Measurements from ENCODE around the gene CLIC6. TPM values are rescaled to one million over a fixed set of nuclear protein-coding genes. Genes with fewer than 3 reads are reported as not detected.

CLIC6 gene
- total and polyA plus RNA-seq, 9 of the 15 experiments (the other 6 are each of a cell fraction or from before 2014, with no cell fraction given), result not detected

GRCh38 chr21:34724857-34725195 lies 56.0 kb downstream of the CLIC6 start:
- H3K9me1 ChIP-seq (ENCODE audit: control insufficient read depth, insufficient read depth, low read length), result no peaks in the 10 kb centered on the region
- in situ Hi-C loops (cut with MboI) (no loop called here), intact Hi-C loops (cut with micrococcal nuclease) (no loop called here)
- no peaks in the 10 kb centered on the region for H3K79me2 ChIP-seq (ENCODE audit: control insufficient read depth, insufficient read depth, low read length)
- no peaks in the 10 kb centered on the region for H4K20me1 ChIP-seq (replicated peaks; ENCODE audit: control insufficient read depth, insufficient read depth, low read length)
- ATAC-seq (no peak), FAIRE-seq (no peak), DNase-seq (ENCODE audit: extremely low read depth in 1 of 4, low spot score in 3 of 4) (no peak)
- TF ChIP-seq CC2D1A (IDR thresholded peaks at IDR 0.05) (no peak), PTBP1 (IDR thresholded peaks at IDR 0.05; ENCODE audit: low read depth, low read length) (no peak), HMG20B (CRISPR knock-in tag; IDR thresholded peaks at IDR 0.05) (no peak), CBFA2T2 (conservative IDR thresholded peaks at IDR 0.05) (no peak), POLR2A (conservative IDR thresholded peaks at IDR 0.05) (no peak), EHMT2 (IDR thresholded peaks at IDR 0.05) (no peak), SMARCA5 (IDR thresholded peaks at IDR 0.05) (no peak), FOXJ2 (tag; IDR thresholded peaks at IDR 0.05) (0 out of 2 replicates have a peak, but pooled peaks have one; percentile 22)
- TF ChIP-seq, protein P1, sequence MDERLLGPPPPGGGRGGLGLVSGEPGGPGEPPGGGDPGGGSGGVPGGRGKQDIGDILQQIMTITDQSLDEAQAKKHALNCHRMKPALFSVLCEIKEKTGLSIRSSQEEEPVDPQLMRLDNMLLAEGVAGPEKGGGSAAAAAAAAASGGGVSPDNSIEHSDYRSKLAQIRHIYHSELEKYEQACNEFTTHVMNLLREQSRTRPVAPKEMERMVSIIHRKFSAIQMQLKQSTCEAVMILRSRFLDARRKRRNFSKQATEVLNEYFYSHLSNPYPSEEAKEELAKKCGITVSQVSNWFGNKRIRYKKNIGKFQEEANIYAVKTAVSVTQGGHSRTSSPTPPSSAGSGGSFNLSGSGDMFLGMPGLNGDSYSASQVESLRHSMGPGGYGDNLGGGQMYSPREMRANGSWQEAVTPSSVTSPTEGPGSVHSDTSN (CRISPR knock-in tag; IDR thresholded peaks at IDR 0.05; ENCODE audit: low read depth), result no peak
- TF ChIP-seq, protein P1 (tag; conservative IDR thresholded peaks at IDR 0.05; ENCODE audit: low read depth), result no peak
- no TSS peak for BruUV-seq (replicated peaks)
- POLR2A ChIA-PET, result no interaction called here
- no peaks in the 10 kb centered on the region for H3K9me3 ChIP-seq (replicated peaks; ENCODE audit: control insufficient read depth, insufficient read depth, low read depth, low read length)
- H3K4me3 ChIP-seq, result no peak overlapping the region
- H3K9ac ChIP-seq (ENCODE audit: insufficient read depth in 1 of 2, low read depth in 2 of 2, low read length in 2 of 2), result no peak overlapping the region
- no peak overlapping the region for H2AFZ ChIP-seq (ENCODE audit: low read depth, low read length)
- H3K27ac ChIP-seq (ENCODE audit: extremely low read depth, low read depth, low read length), result no peak overlapping the region
- H3K27me3 ChIP-seq (ENCODE audit: control insufficient read depth in 2 of 2, insufficient read depth in 2 of 2, low read length in 2 of 2), result peaks cover 11 to 29% of the 10 kb centered on the region in 2 experiments
- CTCF ChIA-PET (ENCODE audit: low intra/inter-chr PET ratio), result no interaction called here
- no peaks in the 10 kb centered on the region; a peak in 2 of 5 replicates for H3K4me1 ChIP-seq (replicated peaks in 1 of 2; ENCODE audit: control insufficient read depth in 2 of 2, insufficient read depth in 2 of 2, low read length in 2 of 2)
- no peak overlapping the region for H3K4me2 ChIP-seq (ENCODE audit: insufficient read depth, low read length)
- H3K36me3 ChIP-seq (ENCODE audit: control insufficient read depth, insufficient read depth, low read length), result no peaks in the 10 kb centered on the region
- 13% methylated on average over 4 of the region's 4 CpGs for WGBS (ENCODE audit: insufficient coverage, low coverage, missing lambda C conversion rate)
